Urinary bladder (tissue), 4 donors: Measurements from ENCODE around the gene CDRT4. TPM values are rescaled to one million over a fixed set of nuclear protein-coding genes. Genes with fewer than 3 reads are reported as not detected.
A peak's percentile ranks its signal among the peaks of the same experiment; 100 is the strongest.

Source experiments
- DNase-seq: peaks from one replicate; pipeline ENCODE4 v3.0.0-alpha.2; 2015; ENCODE audit errors: extremely low spot score
- H3K27ac ChIP-seq: one replicate; pipeline ENCODE4 v1.5.1; 2013; ENCODE audit warnings: low read depth, mild to moderate bottlenecking, moderate library complexity
- H3K36me3 ChIP-seq: one replicate; pipeline ENCODE4 v1.6.1; 2013; ENCODE audit warnings: mild to moderate bottlenecking, moderate library complexity; ENCODE audit not compliant: insufficient read depth
- H3K4me1 ChIP-seq: one replicate; pipeline ENCODE4 v1.6.1; 2013; ENCODE audit warnings: mild to moderate bottlenecking, moderate library complexity; ENCODE audit not compliant: insufficient read depth
- H3K4me3 ChIP-seq: one replicate; pipeline ENCODE4 v1.5.1; 2013; ENCODE audit warnings: low read depth, low read length
- WGBS: extraction: QIAGEN DNeasy Blood & Tissue Kit; methylation state at CpG from one replicate; pipeline ENCODE4 v1.1.7; 2013; 5-methylcytosine and 5-hydroxymethylcytosine counted together
- polyA plus RNA-seq: library from polyadenylated mRNA; stranded (reverse); fragments of 200-250 nt; gene quantifications from one replicate; pipeline ENCODE4 v1.2.3, GENCODE V29; 2013
- total RNA-seq: library from RNA; depleted of rRNA; stranded (reverse); fragments of >200 nt; gene quantifications from one replicate; pipeline ENCODE4 v1.2.3, GENCODE V29; 2014
- donor health status: healthy with polysubstance abuse.
- donor health status: healthy.

Gene CDRT4
- total and polyA plus RNA-seq, 2 donors: 1.9 to 14.4 TPM

DNA sequence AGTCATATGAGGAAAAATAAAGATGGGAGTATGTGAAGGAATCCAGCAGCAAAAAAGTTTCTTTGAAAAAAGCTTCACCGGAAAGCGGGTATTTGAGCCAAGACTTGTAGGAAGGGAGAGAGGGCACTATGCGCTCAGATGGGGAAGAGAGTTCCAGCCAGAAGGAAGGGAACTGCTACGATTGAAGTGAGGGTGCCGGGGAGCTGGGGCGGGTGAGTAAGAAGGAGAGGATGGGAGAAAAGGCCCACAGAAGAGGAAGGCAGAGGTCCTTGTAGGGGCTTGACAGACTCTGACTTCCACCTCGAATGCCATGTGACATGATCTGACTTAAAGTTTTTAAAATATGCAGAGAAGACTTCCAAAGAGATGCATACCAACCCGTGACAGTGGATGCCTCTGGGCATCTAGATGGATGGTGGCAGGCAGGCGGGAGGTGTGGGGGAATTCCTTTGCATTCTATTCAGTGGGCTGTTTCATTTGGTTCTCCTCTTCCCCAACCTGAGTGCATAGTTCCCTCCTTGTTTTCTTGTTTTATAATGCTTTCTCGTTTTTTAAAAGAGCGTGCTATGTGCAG lies 44.9 kb downstream of the CDRT4 start:
- H3K36me3 ChIP-seq: no peaks in the 10 kb centered on the region
- H3K4me1 ChIP-seq: no peaks in the 10 kb centered on the region
- 94% methylated on average over 11 of the region's 11 CpGs for WGBS
- H3K27ac ChIP-seq: no peak overlapping the region
- H3K4me3 ChIP-seq: no peak overlapping the region
- no peak for DNase-seq

DNA sequence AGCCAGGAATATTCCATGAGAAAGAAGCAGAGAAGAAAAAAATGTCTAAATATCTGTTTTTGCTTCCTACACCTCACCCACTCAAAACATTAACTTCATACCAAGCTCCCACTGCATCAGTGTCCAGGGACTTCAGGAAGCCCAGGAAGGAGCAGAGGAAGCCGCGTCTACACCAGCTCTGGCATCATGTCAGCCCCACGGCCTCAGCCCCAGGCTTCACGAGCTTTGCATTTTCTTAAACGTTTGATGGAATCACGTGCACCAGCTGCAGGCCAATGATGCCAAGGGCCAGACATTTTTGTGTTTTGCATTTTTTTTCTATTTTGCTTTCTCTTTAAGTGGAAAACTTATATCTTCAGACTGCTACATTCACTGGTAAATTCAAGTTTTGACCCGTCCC lies 48.6 kb downstream of the CDRT4 start:
- no peaks in the 10 kb centered on the region for H3K4me1 ChIP-seq
- no peaks in the 10 kb centered on the region for H3K36me3 ChIP-seq
- DNase-seq: no peak
- no peak overlapping the region for H3K27ac ChIP-seq
- no peak overlapping the region for H3K4me3 ChIP-seq
- 77% methylated on average over 7 of the region's 7 CpGs for WGBS

DNA sequence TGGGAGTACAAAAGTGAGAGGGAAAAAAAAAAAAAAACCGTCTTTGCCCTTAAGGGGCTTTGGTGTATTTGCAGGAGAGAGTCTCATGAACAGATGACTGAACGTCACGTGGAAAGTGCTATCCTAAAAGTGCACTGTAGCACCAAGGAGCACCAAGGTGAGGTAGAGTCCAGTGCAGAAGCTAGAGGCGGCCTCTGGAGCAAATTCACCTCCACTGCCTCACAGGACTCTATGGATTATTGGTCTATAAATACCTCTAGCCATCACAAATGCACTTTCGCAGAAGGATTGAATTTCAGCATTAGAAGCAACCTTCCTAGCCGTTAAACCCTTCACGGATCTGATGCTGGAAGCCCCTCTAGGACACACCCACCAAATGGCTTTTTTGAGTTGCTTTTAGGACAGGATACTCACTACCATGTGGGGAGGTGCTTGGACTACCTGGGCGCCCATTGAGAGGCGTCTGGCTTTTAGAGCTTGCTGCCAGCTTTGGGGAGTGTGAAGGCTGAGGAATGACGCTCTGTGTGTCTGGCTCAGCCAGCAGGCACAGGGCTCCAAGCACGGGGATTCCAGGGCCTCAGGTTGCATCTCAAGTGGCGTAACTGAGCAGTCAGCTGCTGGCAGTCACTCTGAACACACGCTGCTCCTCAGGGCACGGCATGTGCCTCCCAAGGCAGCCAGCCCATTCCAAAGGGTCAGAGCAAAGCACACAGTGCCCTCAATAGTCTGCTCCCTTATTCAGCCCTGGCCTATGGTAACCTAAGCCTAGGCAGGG lies 52.7 kb downstream of the CDRT4 start:
- DNase-seq: no peak
- no peaks in the 10 kb centered on the region for H3K36me3 ChIP-seq
- no peaks in the 10 kb centered on the region for H3K4me1 ChIP-seq
- WGBS: 89% methylated on average over 14 of the region's 14 CpGs
- H3K27ac ChIP-seq: no peak overlapping the region
- H3K4me3 ChIP-seq: no peak overlapping the region

DNA sequence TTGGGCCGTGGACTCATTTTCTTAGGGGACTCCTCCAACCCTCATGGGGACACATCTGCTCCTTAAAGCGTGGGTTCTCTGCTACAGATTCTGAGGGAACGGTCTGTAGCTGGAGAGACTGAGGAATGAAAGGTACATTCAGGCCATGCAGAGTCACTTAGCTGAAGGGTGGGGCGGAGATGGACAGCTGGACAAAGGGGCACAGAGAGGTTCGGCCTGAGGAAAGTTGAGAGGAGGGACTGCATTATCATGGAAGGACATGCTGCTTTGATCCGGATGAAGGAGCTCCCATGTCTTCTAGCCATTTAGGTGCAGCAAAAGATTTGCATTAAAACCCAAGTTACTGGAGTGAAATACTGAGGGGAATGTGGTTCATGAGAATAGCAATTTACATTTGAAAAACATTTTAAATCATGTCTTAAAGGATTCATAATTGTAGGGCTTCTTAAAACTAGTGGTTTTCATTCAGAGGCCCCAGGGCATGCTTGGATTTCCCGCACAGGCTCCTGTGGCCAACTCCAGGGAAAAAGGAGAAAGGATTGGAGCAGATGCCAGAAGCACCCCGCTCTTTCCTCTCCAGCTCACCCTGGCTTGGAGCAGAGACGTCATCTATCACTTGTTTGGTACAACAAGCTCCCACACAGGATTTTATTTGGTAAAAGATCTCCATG lies 54.2 kb downstream of the CDRT4 start:
- no peak overlapping the region for H3K4me3 ChIP-seq
- H3K36me3 ChIP-seq: no peaks in the 10 kb centered on the region
- WGBS: 93% methylated on average over 9 of the region's 9 CpGs
- no peak for DNase-seq
- H3K4me1 ChIP-seq: no peaks in the 10 kb centered on the region
- H3K27ac ChIP-seq: no peak overlapping the region

DNA sequence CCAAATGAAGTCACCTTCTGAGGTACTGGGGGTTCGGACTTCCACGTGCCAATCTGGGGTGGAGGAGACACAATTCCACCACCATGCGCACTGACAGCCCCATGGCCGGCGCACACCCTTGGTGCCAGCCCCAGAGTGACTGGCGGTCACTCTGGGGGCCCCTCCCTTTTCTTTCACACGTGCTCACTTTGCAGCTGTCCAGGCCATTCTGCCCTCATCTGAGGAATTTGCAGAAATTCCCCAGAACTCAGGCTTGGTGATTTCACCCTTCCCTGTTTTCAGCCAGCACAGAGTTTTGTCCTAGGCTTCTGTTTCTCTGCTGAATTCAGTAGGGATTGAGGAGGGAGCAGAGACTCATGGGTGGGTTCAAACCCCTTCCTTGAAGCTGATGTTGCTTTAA lies 54.8 kb downstream of the CDRT4 start:
- no peaks in the 10 kb centered on the region for H3K4me1 ChIP-seq
- 88% methylated on average over 7 of the region's 7 CpGs for WGBS
- no peak for DNase-seq
- H3K4me3 ChIP-seq: no peak overlapping the region
- no peaks in the 10 kb centered on the region for H3K36me3 ChIP-seq
- no peak overlapping the region for H3K27ac ChIP-seq

DNA sequence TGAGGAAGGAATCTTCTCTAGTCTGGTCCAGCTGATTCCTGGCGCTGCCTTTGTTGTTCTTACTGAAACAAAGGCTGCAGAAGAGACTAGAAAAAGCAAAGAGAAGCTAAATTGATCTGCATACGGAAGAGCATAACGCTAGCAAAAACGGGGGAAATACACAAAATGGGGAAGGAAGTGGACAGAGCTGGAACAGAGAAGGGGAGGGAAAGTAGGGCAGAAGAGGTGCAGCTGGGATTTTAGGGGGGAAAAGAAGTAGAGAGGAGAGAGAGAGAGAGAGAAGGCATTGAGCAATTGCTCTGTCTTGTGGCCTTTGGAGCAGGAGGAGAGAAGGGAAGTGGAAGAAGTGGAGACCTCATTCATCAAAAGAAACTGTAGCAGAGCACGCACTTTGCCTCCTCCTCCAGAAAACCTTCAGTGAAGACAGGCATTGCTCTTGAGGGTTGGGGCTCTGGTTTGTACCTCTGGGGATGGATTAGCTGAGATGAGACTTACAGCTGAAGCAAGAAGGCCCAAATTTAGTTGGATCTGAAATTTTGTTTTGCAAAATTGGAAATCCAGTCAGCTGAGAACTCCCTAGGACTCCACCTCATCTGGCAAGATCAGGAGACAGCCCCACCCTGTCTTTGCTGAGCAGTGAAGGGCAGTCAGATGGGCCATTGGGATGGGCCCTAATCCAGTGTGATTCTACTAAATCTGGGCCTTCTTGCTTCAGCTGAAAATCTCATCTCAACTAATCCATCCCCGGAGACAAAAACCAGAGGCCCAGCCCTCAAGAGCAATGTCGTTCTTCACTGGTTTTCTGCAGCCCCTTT lies 55.8 kb downstream of the CDRT4 start:
- WGBS: 59% methylated on average over 7 of the region's 7 CpGs
- no peak overlapping the region for H3K4me3 ChIP-seq
- H3K36me3 ChIP-seq: no peaks in the 10 kb centered on the region
- DNase-seq: no peak
- H3K27ac ChIP-seq: peak overlapping the region; percentile 14
- no peaks in the 10 kb centered on the region for H3K4me1 ChIP-seq

DNA sequence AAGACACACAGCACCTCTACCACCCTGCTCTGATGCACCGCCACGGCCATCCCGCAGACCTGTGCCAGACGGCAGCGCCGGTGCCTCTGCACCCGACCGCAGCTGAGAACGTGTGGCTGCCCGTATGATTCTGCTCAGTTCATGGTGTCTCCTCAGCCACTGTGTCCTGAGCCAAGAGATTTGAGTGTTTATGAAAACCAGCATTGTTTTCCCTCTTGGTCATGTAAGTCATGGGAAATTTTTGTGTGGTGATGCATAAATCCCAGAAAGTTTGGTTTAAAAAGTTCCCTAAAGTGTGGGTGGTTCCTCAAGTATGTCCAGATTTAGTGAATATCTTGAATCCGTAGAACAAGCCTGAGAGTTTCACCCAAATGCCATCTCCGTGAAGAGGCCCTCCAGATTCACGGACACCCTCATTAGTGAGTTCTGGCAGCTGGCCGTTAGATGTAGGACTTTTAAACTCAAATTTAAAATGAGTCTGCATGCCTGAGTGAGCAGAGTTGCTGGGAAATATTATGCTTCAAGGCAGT lies 57.6 kb downstream of the CDRT4 start:
- H3K27ac ChIP-seq: peak overlapping the region; percentile 70
- 28% methylated on average over 14 of the region's 14 CpGs for WGBS
- H3K4me3 ChIP-seq: no peak overlapping the region
- no peaks in the 10 kb centered on the region for H3K4me1 ChIP-seq
- DNase-seq: no peak
- H3K36me3 ChIP-seq: no peaks in the 10 kb centered on the region

DNA sequence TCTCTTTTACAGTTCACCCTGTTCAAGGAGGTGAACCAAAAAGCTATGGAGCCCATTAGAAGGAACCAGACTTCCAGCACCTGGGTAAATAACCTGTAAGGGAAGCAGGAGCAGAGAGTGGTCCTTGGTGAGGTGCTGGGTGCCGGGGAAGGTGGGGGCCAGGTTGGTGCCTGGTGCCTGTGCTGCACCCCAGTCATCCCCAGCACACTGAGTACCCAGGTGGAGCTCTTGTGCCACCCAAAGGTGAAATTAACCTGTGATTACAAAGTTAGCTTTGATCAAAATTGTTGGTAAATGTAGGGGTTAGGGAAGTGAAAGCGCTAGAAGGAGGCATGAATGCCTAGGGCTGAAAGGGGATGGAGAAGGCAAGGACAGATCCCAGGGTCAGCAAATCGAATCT lies 58.6 kb downstream of the CDRT4 start:
- no peaks in the 10 kb centered on the region for H3K36me3 ChIP-seq
- no peak for DNase-seq
- 93% methylated on average over 3 of the region's 3 CpGs for WGBS
- no peak overlapping the region for H3K4me3 ChIP-seq
- no peaks in the 10 kb centered on the region for H3K4me1 ChIP-seq
- no peak overlapping the region for H3K27ac ChIP-seq

DNA sequence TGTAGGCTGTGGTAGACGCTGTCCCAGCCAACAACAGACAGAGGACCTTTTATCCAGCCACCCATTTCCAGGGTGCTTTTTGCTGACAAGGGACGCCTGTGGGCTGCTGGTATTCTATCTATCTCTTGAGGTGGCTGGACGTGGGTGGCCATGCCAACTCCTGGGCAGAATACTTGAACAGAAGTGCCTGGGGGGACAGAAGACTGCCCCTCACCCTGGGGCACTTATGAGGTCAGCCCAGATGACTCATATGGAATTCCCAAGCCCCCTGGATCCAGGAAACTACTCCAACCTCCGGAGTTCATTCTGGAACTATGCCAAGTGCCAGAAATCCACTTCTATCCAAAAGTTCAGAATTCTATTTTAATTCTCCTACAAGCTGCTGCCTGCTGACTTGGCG lies 61.3 kb downstream of the CDRT4 start:
- H3K4me1 ChIP-seq: no peaks in the 10 kb centered on the region
- 78% methylated on average over 5 of the region's 5 CpGs for WGBS
- no peak for DNase-seq
- H3K27ac ChIP-seq: no peak overlapping the region
- no peaks in the 10 kb centered on the region for H3K36me3 ChIP-seq
- no peak overlapping the region for H3K4me3 ChIP-seq

DNA sequence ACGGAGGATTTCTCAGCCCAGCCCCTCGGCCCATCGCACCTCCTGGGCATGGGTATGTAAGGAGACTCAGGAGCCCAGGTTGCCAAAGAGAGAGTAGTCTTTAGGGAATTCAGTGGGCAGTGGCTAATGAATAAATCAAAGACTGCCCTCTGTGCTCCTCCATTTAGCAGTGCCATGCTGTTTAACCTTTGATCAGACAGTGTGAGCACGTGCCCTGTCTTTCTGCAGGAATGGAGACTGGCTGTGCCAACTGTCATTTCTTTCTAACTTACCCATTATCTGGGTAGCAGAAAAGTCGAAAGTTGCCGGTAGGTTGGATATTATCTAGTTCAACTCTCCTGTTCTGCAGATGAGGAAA lies 62.4 kb downstream of the CDRT4 start:
- 82% methylated on average over 6 of the region's 6 CpGs for WGBS
- peak overlapping the region; percentile 34 for H3K27ac ChIP-seq

DNA sequence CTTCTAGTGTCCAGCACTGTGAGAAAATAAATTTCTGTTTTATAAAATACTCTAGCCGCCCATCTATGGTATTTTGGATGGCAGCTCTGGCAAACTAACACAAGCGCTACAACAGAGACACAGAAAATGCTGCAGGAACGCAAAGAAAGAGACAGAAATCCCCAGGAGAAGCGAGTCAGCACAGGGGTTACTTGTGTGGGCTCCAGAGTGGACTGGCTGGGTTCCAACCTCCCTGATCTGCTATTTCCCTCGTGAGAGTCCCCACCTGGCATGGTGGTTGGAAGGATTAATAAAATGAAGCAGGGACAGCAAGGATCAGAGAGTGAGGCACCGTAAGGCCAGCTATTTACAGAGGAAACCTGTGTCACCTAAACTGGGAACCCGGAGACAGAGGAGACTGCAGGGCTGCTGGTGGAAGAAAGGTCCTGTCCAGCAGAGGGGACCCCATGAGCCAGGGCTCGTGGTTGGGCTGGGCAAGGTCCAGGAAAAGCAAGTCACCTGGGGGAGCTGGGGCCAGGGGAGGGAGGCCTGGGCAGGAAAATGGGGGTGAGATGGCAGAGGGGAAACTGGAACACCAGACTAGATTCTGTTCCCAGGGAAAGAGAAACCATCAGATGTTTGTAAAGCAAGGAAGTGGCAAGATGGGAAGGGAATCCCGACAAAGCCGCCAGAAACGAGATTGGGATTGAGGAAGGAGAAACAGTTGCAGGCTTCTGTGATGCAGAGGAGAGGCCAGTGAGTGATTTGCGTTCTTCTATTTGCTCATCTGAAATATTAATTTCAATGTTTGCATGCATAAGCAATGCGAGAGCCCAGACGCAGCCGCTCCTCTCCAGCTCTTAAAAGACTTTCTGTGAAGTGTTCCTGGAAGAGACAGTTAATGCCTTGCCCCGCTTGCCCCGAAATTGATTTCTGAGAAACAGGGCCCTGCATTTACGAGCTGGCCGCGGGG lies 63.0 kb downstream of the CDRT4 start:
- WGBS: 56% methylated on average over 20 of the region's 20 CpGs
- no peak overlapping the region for H3K4me3 ChIP-seq
- no peaks in the 10 kb centered on the region for H3K36me3 ChIP-seq
- DNase-seq: no peak
- H3K27ac ChIP-seq: peak overlapping the region; percentile 77
- no peaks in the 10 kb centered on the region for H3K4me1 ChIP-seq

More for the DNA sequence above, 62.4 kb downstream of the CDRT4 start:
- H3K36me3 ChIP-seq: no peaks in the 10 kb centered on the region
- no peak overlapping the region for H3K4me3 ChIP-seq
- H3K4me1 ChIP-seq: no peaks in the 10 kb centered on the region
- DNase-seq: no peak

DNA sequence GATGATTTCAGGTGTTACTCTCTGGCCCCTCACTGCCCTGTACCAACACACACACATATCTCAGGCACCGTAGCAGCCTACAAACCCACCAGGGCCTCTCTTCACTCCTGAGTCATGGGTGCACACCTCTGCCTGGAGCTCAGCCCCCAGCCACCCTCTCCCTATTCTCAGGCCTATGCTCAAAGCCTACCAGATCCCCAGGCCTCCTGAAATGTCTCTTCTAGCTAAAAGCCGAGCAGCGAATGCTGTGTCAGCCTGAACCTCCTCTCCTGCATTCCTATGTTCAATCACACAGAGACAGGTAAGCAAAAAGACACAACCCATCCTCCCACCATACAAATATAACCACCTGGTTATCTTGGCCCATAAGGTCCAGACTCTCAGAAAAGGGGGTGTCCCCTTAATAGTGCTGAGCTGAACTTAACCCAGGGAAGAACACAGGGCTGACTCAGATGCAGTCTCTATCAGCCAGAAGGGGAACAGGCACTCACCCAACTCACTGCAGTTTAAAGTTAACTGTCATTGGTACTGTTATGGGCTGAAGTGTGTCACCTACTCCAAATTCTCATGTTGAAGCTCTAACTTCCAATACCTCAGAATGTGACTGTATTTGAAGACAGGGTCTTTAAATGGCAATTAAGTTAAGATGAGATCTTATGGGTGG lies 64.0 kb downstream of the CDRT4 start:
- no peaks in the 10 kb centered on the region for H3K36me3 ChIP-seq
- no peak overlapping the region for H3K27ac ChIP-seq
- H3K4me1 ChIP-seq: no peaks in the 10 kb centered on the region
- 80% methylated on average over 3 of the region's 3 CpGs for WGBS
- no peak overlapping the region for H3K4me3 ChIP-seq
- no peak for DNase-seq
